HG03159 (cell line): ENCODE data around the gene CHCHD3.

ENCODE experiments used
- ATAC-seq: cut with Tn5 transposase; IDR thresholded peaks from one replicate; pipeline ENCODE4 v1.9.1; 2021; ENCODE audit warnings: mild to moderate bottlenecking, moderate library complexity; ENCODE audit not compliant: unreplicated experiment

The CHCHD3 gene

GRCh38 chr7:133047321-133047720 lies 34.6 kb downstream of the CHCHD3 start:
- no peak for ATAC-seq

- no peak for ATAC-seq
These were observed 37.0 kb downstream of the CHCHD3 start for GRCh38 chr7:133044722-133045473.

GRCh38 chr7:133040674-133041073 lies 41.2 kb downstream of the CHCHD3 start:
- ATAC-seq: no peak

- ATAC-seq: no peak
These were observed 41.7 kb downstream of the CHCHD3 start for GRCh38 chr7:133040178-133040577.

GRCh38 chr7:133039614-133040013 lies 42.3 kb downstream of the CHCHD3 start:
- no peak for ATAC-seq

GRCh38 chr7:133036289-133036688 lies 45.6 kb downstream of the CHCHD3 start:
- no peak for ATAC-seq

- ATAC-seq: peak; percentile 95
These were observed 46.6 kb downstream of the CHCHD3 start for GRCh38 chr7:133035240-133035639.

- ATAC-seq: no peak
These were observed 51.5 kb downstream of the CHCHD3 start for GRCh38 chr7:133030346-133030745.

GRCh38 chr7:133029463-133029862 lies 52.4 kb downstream of the CHCHD3 start:
- ATAC-seq: no peak

GRCh38 chr7:133027397-133027796 lies 54.5 kb downstream of the CHCHD3 start:
- no peak for ATAC-seq

GRCh38 chr7:133026210-133026859 lies 55.6 kb downstream of the CHCHD3 start:
- no peak for ATAC-seq

- no peak for ATAC-seq
These were observed 56.8 kb downstream of the CHCHD3 start for GRCh38 chr7:133025056-133025455.

- ATAC-seq: no peak
These were observed 57.3 kb downstream of the CHCHD3 start for GRCh38 chr7:133024596-133024995.

- no peak for ATAC-seq
These were observed 58.4 kb downstream of the CHCHD3 start for GRCh38 chr7:133023370-133024071.

- no peak for ATAC-seq
These were observed 59.2 kb downstream of the CHCHD3 start for GRCh38 chr7:133022661-133023060.

GRCh38 chr7:133021196-133021595 lies 60.7 kb downstream of the CHCHD3 start:
- ATAC-seq: no peak

GRCh38 chr7:133020496-133020895 lies 61.4 kb downstream of the CHCHD3 start:
- ATAC-seq: no peak

- no peak for ATAC-seq
These were observed 62.3 kb downstream of the CHCHD3 start for GRCh38 chr7:133019590-133019989.

- no peak for ATAC-seq
These were observed 65.3 kb downstream of the CHCHD3 start for GRCh38 chr7:133016604-133017003.

- no peak for ATAC-seq
These were observed 66.0 kb downstream of the CHCHD3 start for GRCh38 chr7:133015888-133016287.

GRCh38 chr7:133011746-133012145 lies 70.1 kb downstream of the CHCHD3 start:
- no peak for ATAC-seq
